SK-N-MC (cell line): ENCODE measurements around the gene NHS.

Source experiments
- EZH2 ChIP-seq: fragments of 200-600 bp; sonication (generic); IDR thresholded peaks from one replicate; pipeline ENCODE4 v1.6.1; 2017; ENCODE audit warnings: antibody characterized with exemption
- FOXP2 ChIP-seq: optimal IDR thresholded peaks from 2 replicates; pipeline ENCODE3; 2011; ENCODE audit warnings: mild to moderate bottlenecking, moderate library complexity; ENCODE audit not compliant: insufficient read depth; ENCODE audit errors: extremely low read length, control extremely low read depth

DNA sequence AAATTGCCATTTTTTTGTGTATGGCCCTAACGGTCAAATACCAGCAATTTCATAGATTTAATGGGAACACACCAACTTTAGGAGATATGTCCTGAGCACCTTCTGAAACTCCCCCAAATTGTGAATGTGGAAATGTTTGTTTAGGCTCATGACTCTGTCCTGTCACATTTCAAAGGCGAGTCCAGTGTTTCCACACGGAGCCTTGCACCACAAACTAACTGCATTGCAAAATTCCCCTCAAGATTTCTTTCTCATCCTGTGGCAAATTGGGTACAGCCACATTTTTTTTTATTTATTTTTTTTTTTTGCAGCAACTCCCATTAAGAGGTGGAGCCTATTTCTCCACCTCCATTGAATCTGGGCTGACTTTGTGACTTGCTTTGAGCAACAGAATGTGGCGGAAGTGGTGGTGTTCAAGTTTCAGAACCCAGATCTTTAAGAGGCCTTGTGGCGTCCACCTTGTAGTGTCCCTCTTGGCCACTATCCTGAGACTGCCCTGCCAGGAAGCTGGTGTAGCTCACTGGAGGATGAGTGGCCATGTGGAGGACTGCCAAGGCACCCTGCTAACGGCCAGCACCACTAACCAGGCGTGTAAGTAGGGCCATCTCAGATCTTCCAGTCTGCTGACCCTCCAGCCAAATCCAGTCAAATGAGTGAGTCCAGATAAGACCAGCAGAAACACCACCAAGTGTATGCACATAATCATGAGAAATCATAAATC lies 189.8 kb downstream of the NHS start:
- TF ChIP-seq EZH2 (no peak), FOXP2 (no peak)
